Neutrophil (primary cell): ENCODE data around the gene HLA-DQB2.

Experiments used
- H3K27ac ChIP-seq: fragments of 200-600 bp; sonication (generic); 2 replicates; pipeline ENCODE4 v1.5.1; 2016; ENCODE audit warnings: mild to moderate bottlenecking, moderate library complexity
- H3K27me3 ChIP-seq: fragments of 200-600 bp; sonication (generic); 2 replicates; pipeline ENCODE4 v1.6.0; 2016; ENCODE audit warnings: mild to moderate bottlenecking
- H3K36me3 ChIP-seq: fragments of 200-600 bp; sonication (generic); 2 replicates; pipeline ENCODE4 v1.5.1; 2017
- H3K4me1 ChIP-seq, 2 experiments: fragments of 200-600 bp in 1 of 2; sonication (generic) in 1 of 2; 1 replicate in 1 of 2; 2 replicates in 1 of 2; pipeline versions ENCODE4 v1.5.1 to v1.6.1; 2013 to 2016; ENCODE audit warnings: low read depth in 1 of 2, low read length in 1 of 2, mild to moderate bottlenecking in 1 of 2, moderate library complexity in 1 of 2; ENCODE audit not compliant: control insufficient read depth in 1 of 2, insufficient read depth in 1 of 2
- H3K4me3 ChIP-seq, 2 experiments: fragments of 200-600 bp in 1 of 2; sonication (generic) in 1 of 2; 1 replicate in 1 of 2; 2 replicates in 1 of 2; pipeline ENCODE4 v1.5.1; 2013 to 2016; ENCODE audit warnings: low read depth in 1 of 2, low read length in 1 of 2, mild to moderate bottlenecking in 1 of 2, moderate library complexity in 1 of 2
- H3K9me3 ChIP-seq: fragments of 200-600 bp; sonication (generic); 2 replicates; pipeline ENCODE4 v1.5.1; 2016
- TF ChIP-seq, protein P1 (sequence below): fragments of 200-600 bp; sonication (generic); IDR thresholded peaks from 2 replicates; pipeline ENCODE4 v1.5.1; 2016; ENCODE audit warnings: antibody characterized with exemption

HLA-DQB2 gene

DNA sequence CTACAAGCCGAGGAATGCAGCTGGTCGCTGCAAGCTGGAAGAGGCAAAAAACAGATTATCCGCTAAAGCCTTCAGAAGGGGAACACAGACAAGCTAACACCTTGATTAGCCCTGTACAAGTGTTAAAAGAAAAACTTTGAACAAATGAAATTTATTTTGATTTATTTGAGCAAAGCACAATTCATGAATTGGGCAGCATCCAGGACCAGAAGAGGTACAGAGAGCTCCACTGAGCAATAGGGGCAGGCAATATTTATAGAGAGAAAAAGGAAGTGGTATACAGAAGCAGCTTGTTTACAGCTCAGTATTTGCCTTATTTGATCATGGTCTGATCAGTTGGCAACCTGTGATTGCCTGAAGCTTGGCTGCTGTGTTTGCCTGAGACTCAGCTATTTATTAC is 35.8 kb upstream of the HLA-DQB2 start:
- TF ChIP-seq, protein P1, sequence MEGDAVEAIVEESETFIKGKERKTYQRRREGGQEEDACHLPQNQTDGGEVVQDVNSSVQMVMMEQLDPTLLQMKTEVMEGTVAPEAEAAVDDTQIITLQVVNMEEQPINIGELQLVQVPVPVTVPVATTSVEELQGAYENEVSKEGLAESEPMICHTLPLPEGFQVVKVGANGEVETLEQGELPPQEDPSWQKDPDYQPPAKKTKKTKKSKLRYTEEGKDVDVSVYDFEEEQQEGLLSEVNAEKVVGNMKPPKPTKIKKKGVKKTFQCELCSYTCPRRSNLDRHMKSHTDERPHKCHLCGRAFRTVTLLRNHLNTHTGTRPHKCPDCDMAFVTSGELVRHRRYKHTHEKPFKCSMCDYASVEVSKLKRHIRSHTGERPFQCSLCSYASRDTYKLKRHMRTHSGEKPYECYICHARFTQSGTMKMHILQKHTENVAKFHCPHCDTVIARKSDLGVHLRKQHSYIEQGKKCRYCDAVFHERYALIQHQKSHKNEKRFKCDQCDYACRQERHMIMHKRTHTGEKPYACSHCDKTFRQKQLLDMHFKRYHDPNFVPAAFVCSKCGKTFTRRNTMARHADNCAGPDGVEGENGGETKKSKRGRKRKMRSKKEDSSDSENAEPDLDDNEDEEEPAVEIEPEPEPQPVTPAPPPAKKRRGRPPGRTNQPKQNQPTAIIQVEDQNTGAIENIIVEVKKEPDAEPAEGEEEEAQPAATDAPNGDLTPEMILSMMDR, result no peak
- H3K27me3 ChIP-seq, result peaks cover 26% of the 10 kb centered on the region
- H3K4me1 ChIP-seq, result peaks cover 21 to 23% of the 10 kb centered on the region in 2 experiments
- no peak overlapping the region for H3K27ac ChIP-seq
- no peaks in the 10 kb centered on the region for H3K9me3 ChIP-seq
- no peak overlapping the region for H3K4me3 ChIP-seq
- H3K36me3 ChIP-seq, result no peaks in the 10 kb centered on the region

DNA sequence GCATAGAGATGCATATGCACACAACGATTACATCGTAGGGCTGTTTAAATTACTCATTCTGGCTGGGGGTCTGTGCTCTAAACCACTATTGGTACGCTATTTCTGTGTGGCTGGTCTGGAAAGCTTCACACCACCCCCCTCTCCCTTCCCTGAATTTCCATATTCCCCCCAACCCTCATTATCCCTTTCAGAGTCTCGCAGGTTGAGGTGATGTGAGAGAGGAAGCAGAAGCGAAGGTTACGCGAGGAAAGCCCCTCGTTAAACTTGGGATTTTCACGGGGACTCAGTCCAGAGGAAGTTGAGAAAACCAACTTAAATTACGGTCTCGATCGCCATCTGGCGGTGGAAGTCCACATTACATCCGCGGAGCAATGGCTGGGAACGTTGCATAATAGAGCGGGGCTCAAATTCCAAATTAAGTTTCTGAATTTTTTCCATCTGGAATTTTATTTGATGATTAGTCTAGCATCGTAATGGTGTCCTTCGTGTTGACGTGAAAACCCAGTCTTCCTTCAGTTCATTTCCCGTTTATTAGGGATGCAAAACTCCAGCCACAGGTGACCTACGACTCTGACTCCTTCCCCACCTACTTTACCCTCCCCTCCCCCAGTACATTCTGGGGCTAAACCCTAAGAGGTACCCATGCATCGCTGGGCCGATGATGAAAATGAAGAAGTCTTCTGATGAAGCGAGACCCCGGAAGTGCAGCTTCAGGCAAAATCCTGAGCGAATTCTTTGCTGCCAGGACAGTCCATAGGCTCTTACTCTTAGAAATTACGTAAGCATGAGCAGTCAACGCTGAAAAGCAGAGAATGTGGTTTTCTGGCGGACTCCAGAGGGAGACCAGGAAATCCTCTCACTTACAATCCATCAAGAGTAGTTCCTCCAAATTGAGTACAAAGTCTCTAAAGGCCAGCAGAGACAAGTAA is 33.8 kb upstream of the HLA-DQB2 start:
- Histone ChIP-seq H3K27ac (no peak overlapping the region), H3K9me3 (no peaks in the 10 kb centered on the region), H3K4me3 (no peak overlapping the region), H3K27me3 (peaks cover 21% of the 10 kb centered on the region), H3K4me1 (peaks cover 26 to 28% of the 10 kb centered on the region in 2 experiments), H3K36me3 (no peaks in the 10 kb centered on the region)
- TF ChIP-seq, protein P1, result peak; percentile 97

GRCh38 chr6:32794510-32794909 is 31.2 kb upstream of the HLA-DQB2 start:
- no peak overlapping the region for H3K4me3 ChIP-seq
- peaks cover 26 to 28% of the 10 kb centered on the region in 2 experiments for H3K4me1 ChIP-seq
- peaks cover 28% of the 10 kb centered on the region for H3K27me3 ChIP-seq
- peak overlapping the region; percentile 57 for H3K27ac ChIP-seq
- no peaks in the 10 kb centered on the region for H3K36me3 ChIP-seq
- H3K9me3 ChIP-seq, result no peaks in the 10 kb centered on the region
- TF ChIP-seq, protein P1, result no peak

- TF ChIP-seq, protein P1, result no peak
Measured at GRCh38 chr6:32792901-32793435, 29.6 kb upstream of the HLA-DQB2 start.

GRCh38 chr6:32790306-32790705 is 27.0 kb upstream of the HLA-DQB2 start:
- TF ChIP-seq, protein P1, result no peak
- Histone ChIP-seq H3K27ac (no peak overlapping the region), H3K4me3 (no peak overlapping the region), H3K27me3 (peaks cover 63% of the 10 kb centered on the region), H3K36me3 (no peaks in the 10 kb centered on the region), H3K4me1 (peaks cover 16 to 17% of the 10 kb centered on the region in 2 experiments), H3K9me3 (no peaks in the 10 kb centered on the region)

More at GRCh38 chr6:32792901-32793435, 29.6 kb upstream of the HLA-DQB2 start:
- Histone ChIP-seq H3K36me3 (no peaks in the 10 kb centered on the region), H3K4me3 (no peak overlapping the region), H3K27ac (no peak overlapping the region), H3K9me3 (no peaks in the 10 kb centered on the region), H3K4me1 (peaks cover 26 to 28% of the 10 kb centered on the region in 2 experiments), H3K27me3 (peaks cover 36% of the 10 kb centered on the region)
